ENCODE data around the gene SLC25A3. TPM values are rescaled to one million over a fixed set of nuclear protein-coding genes. Genes with fewer than 3 reads are reported as not detected.
"Not testable (repeated sequence)": the region's sequence is repeated elsewhere in the genome, so short reads cannot be mapped to it uniquely, and the experiment has no call there.

SLC25A3 gene
- total and polyA plus RNA-seq, 2 of the 13 experiments (the other 11 are each of a cell fraction or from before 2014, with no cell fraction given) = 292 to 829 TPM

DNA sequence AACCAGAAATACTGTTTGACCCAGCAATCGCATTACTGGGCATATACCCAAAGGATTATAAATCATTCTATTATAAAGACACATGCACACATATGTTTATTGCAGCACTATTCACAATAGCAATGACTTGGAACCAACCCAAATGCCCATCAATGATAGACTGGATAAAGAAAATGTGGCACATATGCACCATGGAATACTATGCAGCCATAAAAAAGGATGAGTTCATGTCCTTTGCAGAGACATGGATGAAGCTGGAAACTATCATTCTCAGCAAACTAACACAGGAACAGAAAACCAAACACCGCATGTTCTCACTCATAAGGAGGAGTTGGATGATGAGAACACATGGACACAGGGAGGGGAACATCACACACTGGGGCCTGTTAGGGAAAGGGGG is 16.7 kb upstream of the SLC25A3 start:
- ATAC-seq = not testable (repeated sequence)

DNA sequence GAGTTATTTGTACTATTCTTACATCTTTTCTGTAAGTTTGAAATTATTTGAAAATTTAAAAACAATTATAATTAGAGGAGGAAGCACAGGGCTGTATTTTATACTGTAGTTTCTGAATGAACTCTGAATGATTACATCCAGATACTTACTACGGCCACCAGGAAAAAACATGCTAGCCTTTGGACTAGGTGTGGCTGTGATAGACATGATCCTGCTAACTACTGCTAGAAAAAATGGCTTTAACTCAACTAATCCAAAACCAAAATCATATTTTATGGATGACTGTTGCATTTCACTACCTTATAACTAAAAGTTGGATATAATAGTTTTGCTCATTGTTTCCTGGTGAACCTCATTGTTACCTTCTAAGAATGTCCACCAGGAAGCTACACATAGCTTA is 15.1 kb upstream of the SLC25A3 start:
- Histone ChIP-seq H3K27me3 (ENCODE audit: control insufficient read depth in 1 of 2, insufficient read depth in 2 of 2, low read length in 2 of 2) (no peaks in the 10 kb centered on the region), H4K20me1 (ENCODE audit: insufficient read depth, low read length) (no peaks in the 10 kb centered on the region), H3K27ac (ENCODE audit: extremely low read length, insufficient read depth, low read length) (no peak overlapping the region), H3K4me2 (ENCODE audit: low read depth, low read length) (peak overlapping the region; percentile 55), H3K36me3 (replicated peaks in 1 of 2; ENCODE audit: control insufficient read depth in 1 of 2, insufficient read depth in 2 of 2, low read length in 2 of 2) (no peaks in the 10 kb centered on the region), H2AFZ (ENCODE audit: low read length) (no peak overlapping the region), H3K4me1 (ENCODE audit: insufficient read depth, low read length) (peaks cover 38% of the 10 kb centered on the region), H3K79me2 (ENCODE audit: insufficient read depth, low read length) (no peaks in the 10 kb centered on the region), H3K9ac (ENCODE audit: insufficient read depth, low read depth, low read length) (no peak overlapping the region), H3K4me3 (replicated peaks in 1 of 3; ENCODE audit: insufficient read depth in 1 of 3, low read depth in 2 of 3, low read length in 3 of 3) (no peak overlapping the region; a peak in 1 of 6 replicates), H3K9me3 (ENCODE audit: low read length) (no peaks in the 10 kb centered on the region)
- ATAC-seq (peak; percentile 51; the same call in 2 of the 3 replicates), DNase-seq (ENCODE audit: low spot score) (no peak), FAIRE-seq (no peak)
- ChIA-PET CTCF (ENCODE audit: low intra/inter-chr PET ratio, low total read pairs) (no interaction called here), POLR2A (interaction anchor here (1.0 to 1.9 kb wide), 2 partner anchors 13 to 15 kb away, joined by 4 to 6 read pairs; partner anchors contain the start of gene SLC25A3)
- 4% methylated on average over 1 of the region's 1 CpG for WGBS (ENCODE audit: low lambda C conversion rate)
- in situ Hi-C loops (cut with HindIII; ENCODE audit: extremely low pct_ligation_motif_present, low pct_unique_long_range_greater_than_20kb) (no loop called here), intact Hi-C loops (cut with micrococcal nuclease; ENCODE audit: unreplicated experiment) (loop anchor here (1.0 kb wide), 1 partner anchor 13 kb away; no protein-coding TSS in a partner anchor)
- no TSS peak for BruUV-seq (replicated peaks)
- TF ChIP-seq ZFX (CRISPR knock-in tag; IDR thresholded peaks at IDR 0.05; ENCODE audit: low read depth) = no peak
- no peak for TF ChIP-seq ZNF251 (CRISPR knock-in tag; IDR thresholded peaks at IDR 0.05)
- no peak for TF ChIP-seq PCBP1 (IDR thresholded peaks at IDR 0.05; ENCODE audit: borderline replicate concordance, low read depth, low read length)
- TF ChIP-seq KLF9 (CRISPR knock-in tag; IDR thresholded peaks at IDR 0.05; ENCODE audit: low read depth) = no peak
- TF ChIP-seq, protein P1, sequence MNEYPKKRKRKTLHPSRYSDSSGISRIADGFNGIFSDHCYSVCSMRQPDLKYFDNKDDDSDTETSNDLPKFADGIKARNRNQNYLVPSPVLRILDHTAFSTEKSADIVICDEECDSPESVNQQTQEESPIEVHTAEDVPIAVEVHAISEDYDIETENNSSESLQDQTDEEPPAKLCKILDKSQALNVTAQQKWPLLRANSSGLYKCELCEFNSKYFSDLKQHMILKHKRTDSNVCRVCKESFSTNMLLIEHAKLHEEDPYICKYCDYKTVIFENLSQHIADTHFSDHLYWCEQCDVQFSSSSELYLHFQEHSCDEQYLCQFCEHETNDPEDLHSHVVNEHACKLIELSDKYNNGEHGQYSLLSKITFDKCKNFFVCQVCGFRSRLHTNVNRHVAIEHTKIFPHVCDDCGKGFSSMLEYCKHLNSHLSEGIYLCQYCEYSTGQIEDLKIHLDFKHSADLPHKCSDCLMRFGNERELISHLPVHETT (CRISPR knock-in tag; conservative IDR thresholded peaks at IDR 0.05) = no peak
- TF ChIP-seq, protein P2, sequence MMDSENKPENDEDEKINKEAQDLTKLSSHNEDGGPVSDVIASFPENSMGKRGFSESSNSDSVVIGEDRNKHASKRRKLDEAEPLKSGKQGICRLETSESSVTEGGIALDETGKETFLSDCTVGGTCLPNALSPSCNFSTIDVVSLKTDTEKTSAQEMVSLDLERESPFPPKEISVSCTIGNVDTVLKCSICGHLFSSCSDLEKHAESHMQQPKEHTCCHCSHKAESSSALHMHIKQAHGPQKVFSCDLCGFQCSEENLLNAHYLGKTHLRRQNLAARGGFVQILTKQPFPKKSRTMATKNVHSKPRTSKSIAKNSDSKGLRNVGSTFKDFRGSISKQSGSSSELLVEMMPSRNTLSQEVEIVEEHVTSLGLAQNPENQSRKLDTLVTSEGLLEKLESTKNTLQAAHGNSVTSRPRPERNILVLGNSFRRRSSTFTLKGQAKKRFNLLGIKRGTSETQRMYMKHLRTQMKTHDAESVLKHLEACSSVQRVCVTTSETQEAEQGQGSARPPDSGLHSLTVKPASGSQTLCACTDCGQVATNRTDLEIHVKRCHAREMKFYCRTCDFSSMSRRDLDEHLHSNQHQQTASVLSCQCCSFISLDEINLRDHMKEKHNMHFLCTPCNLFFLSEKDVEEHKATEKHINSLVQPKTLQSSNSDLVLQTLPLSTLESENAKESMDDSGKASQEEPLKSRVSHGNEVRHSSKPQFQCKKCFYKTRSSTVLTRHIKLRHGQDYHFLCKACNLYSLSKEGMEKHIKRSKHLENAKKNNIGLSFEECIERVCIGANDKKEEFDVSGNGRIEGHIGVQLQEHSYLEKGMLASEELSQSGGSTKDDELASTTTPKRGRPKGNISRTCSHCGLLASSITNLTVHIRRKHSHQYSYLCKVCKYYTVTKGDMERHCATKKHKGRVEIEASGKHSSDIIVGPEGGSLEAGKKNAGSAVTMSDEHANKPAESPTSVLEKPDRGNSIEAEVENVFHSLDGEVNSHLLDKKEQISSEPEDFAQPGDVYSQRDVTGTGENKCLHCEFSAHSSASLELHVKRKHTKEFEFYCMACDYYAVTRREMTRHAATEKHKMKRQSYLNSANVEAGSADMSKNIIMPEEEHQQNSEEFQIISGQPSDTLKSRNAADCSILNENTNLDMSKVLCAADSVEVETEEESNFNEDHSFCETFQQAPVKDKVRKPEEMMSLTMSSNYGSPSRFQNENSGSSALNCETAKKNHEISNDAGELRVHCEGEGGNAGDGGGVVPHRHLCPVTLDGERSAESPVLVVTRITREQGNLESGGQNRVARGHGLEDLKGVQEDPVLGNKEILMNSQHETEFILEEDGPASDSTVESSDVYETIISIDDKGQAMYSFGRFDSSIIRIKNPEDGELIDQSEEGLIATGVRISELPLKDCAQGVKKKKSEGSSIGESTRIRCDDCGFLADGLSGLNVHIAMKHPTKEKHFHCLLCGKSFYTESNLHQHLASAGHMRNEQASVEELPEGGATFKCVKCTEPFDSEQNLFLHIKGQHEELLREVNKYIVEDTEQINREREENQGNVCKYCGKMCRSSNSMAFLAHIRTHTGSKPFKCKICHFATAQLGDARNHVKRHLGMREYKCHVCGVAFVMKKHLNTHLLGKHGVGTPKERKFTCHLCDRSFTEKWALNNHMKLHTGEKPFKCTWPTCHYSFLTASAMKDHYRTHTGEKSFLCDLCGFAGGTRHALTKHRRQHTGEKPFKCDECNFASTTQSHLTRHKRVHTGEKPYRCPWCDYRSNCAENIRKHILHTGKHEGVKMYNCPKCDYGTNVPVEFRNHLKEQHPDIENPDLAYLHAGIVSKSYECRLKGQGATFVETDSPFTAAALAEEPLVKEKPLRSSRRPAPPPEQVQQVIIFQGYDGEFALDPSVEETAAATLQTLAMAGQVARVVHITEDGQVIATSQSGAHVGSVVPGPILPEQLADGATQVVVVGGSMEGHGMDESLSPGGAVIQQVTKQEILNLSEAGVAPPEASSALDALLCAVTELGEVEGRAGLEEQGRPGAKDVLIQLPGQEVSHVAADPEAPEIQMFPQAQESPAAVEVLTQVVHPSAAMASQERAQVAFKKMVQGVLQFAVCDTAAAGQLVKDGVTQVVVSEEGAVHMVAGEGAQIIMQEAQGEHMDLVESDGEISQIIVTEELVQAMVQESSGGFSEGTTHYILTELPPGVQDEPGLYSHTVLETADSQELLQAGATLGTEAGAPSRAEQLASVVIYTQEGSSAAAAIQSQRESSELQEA (CRISPR knock-in tag; IDR thresholded peaks at IDR 0.05; ENCODE audit: not compliant biosample characterization) = no peak
- no peak for TF ChIP-seq IRX3 (CRISPR knock-in tag; IDR thresholded peaks at IDR 0.05; ENCODE audit: borderline replicate concordance, low read depth)
- no peak for TF ChIP-seq ZNF124 (CRISPR knock-in tag; IDR thresholded peaks at IDR 0.05)

More for the DNA sequence above, 16.7 kb upstream of the SLC25A3 start:
- BruUV-seq (replicated peaks); CTCF ChIA-PET (ENCODE audit: low intra/inter-chr PET ratio, low total read pairs); intact Hi-C loops (cut with micrococcal nuclease; ENCODE audit: unreplicated experiment); H3K4me2 ChIP-seq (ENCODE audit: low read depth, low read length); FAIRE-seq; in situ Hi-C loops (cut with HindIII; ENCODE audit: extremely low pct_ligation_motif_present, low pct_unique_long_range_greater_than_20kb); POLR2A ChIA-PET; H3K27me3 ChIP-seq (ENCODE audit: control insufficient read depth in 1 of 2, insufficient read depth in 2 of 2, low read length in 2 of 2); H3K36me3 ChIP-seq (replicated peaks in 1 of 2; ENCODE audit: control insufficient read depth in 1 of 2, insufficient read depth in 2 of 2, low read length in 2 of 2); H3K79me2 ChIP-seq (ENCODE audit: insufficient read depth, low read length); H4K20me1 ChIP-seq (ENCODE audit: insufficient read depth, low read length); H3K9me3 ChIP-seq (ENCODE audit: low read length); H3K27ac ChIP-seq (ENCODE audit: extremely low read length, insufficient read depth, low read length); DNase-seq (ENCODE audit: low spot score); H3K4me3 ChIP-seq (replicated peaks in 1 of 3; ENCODE audit: insufficient read depth in 1 of 3, low read depth in 2 of 3, low read length in 3 of 3); H3K9ac ChIP-seq (ENCODE audit: insufficient read depth, low read depth, low read length); H2AFZ ChIP-seq (ENCODE audit: low read length): not testable (repeated sequence)
- 88% methylated on average over 2 of the region's 2 CpGs for WGBS (ENCODE audit: low lambda C conversion rate)
- H3K4me1 ChIP-seq (ENCODE audit: insufficient read depth, low read length) = peaks cover 43% of the 10 kb centered on the region

Measured in HepG2 (cell line).